ENCODE measurements around the gene JSRP1.

DNA sequence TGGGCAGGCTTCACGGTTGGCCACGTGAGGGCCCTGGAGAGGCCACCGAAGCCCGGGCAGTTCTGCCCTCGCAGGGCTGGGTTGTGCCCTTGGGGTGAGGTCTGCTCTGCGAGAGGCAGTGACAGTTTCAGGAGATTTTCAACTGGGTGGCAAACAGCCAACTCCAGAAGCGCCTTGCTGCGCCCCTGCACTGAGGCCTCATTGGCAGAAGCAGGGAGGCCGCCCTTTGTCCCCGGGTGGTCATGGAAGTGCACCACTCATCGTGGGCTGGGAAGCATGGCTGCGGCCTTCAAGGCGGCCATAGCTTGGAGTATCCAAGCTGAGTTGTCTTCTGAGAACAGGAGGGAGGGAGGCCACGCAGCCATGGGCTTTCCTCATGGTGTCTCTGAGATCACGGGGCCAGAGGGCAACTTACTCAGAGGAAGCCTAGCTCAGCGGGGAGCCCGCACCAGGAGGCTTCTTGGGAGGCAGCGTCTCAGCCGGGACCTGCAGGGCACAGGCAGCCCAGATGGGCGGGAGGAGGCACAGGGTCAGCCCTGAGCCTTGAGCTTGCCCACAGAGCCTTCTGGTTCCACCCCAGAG lies 34.9 kb downstream of the JSRP1 start:
- TF ChIP-seq POLR2A (IDR thresholded peaks at IDR 0.05; ENCODE audit: low read length) (no peak), TP53 (CRISPR knock-in tag; IDR thresholded peaks at IDR 0.05) (no peak), MAZ (IDR thresholded peaks at IDR 0.05; ENCODE audit: borderline replicate concordance, low read depth, low read length) (no peak), CBX8 (IDR thresholded peaks at IDR 0.05) (no peak), ESRRA (IDR thresholded peaks at IDR 0.05; ENCODE audit: borderline replicate concordance, low read length) (no peak)
- TF ChIP-seq, protein P1, sequence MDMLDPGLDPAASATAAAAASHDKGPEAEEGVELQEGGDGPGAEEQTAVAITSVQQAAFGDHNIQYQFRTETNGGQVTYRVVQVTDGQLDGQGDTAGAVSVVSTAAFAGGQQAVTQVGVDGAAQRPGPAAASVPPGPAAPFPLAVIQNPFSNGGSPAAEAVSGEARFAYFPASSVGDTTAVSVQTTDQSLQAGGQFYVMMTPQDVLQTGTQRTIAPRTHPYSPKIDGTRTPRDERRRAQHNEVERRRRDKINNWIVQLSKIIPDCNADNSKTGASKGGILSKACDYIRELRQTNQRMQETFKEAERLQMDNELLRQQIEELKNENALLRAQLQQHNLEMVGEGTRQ (IDR thresholded peaks at IDR 0.05) = no peak
- TF ChIP-seq, protein P2, sequence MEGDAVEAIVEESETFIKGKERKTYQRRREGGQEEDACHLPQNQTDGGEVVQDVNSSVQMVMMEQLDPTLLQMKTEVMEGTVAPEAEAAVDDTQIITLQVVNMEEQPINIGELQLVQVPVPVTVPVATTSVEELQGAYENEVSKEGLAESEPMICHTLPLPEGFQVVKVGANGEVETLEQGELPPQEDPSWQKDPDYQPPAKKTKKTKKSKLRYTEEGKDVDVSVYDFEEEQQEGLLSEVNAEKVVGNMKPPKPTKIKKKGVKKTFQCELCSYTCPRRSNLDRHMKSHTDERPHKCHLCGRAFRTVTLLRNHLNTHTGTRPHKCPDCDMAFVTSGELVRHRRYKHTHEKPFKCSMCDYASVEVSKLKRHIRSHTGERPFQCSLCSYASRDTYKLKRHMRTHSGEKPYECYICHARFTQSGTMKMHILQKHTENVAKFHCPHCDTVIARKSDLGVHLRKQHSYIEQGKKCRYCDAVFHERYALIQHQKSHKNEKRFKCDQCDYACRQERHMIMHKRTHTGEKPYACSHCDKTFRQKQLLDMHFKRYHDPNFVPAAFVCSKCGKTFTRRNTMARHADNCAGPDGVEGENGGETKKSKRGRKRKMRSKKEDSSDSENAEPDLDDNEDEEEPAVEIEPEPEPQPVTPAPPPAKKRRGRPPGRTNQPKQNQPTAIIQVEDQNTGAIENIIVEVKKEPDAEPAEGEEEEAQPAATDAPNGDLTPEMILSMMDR (IDR thresholded peaks at IDR 0.05) = no peak

Measured in A549 (cell line).